Chondrocyte (in vitro differentiated cells): ENCODE results near the gene CTDP1. TPM values are rescaled to one million over a fixed set of nuclear protein-coding genes. Genes with fewer than 3 reads are reported as not detected.

Source experiments
- DNase-seq: peaks from one replicate; pipeline ENCODE4 v3.0.0; 2021; ENCODE audit warnings: mixed read lengths, low spot score
- H3K27ac Mint-ChIP-seq: one replicate; pipeline ENCODE4 v1.8.0; 2021; ENCODE audit warnings: mild to moderate bottlenecking, moderate library complexity, mixed read lengths; ENCODE audit not compliant: unreplicated experiment
- H3K27me3 Mint-ChIP-seq: 2 replicates; pipeline ENCODE4 v1.8.0; 2021; ENCODE audit warnings: low read depth, mixed read lengths
- H3K36me3 Mint-ChIP-seq: 2 replicates; pipeline ENCODE4 v1.8.0; 2021; ENCODE audit warnings: low read depth, mixed read lengths
- H3K4me1 Mint-ChIP-seq: 2 replicates; pipeline ENCODE4 v1.8.0; 2021; ENCODE audit warnings: low read depth, mild to moderate bottlenecking, mixed read lengths
- H3K4me3 Mint-ChIP-seq: one replicate; pipeline ENCODE4 v1.8.0; 2021; ENCODE audit warnings: mild to moderate bottlenecking, moderate library complexity, mixed read lengths; ENCODE audit not compliant: unreplicated experiment
- H3K9me3 Mint-ChIP-seq: 2 replicates; pipeline ENCODE4 v1.8.0; 2021; ENCODE audit warnings: low read depth, mixed read lengths
- CTCF ChIP-seq: fragments of 200-600 bp; sonication (generic); IDR thresholded peaks from 2 replicates; pipeline ENCODE4 v1.5.0; 2021; ENCODE audit warnings: antibody characterized with exemption, mild to moderate bottlenecking, moderate library complexity
- total RNA-seq: library from RNA; stranded (reverse); gene quantifications from 3 replicates; pipeline ENCODE4 v1.2.1, GENCODE V29; 2021

The CTDP1 gene
- total RNA-seq, 1 donor from 2014 or later: 21.0 TPM

GRCh38 chr18:79797518-79798345 lies 118.1 kb downstream of the CTDP1 start, which contains the start of gene KCNG2:
Gene KCNG2, plus strand, starts transcription at chr18:79797938. Its CDS starts 65,730 bp downstream, at chr18:79863668.
- Mint-ChIP-seq H3K9me3 (no peaks in the 10 kb centered on the region), H3K4me3 (peak within 1 kb of the TSS; percentile 68), H3K27ac (no peak within 1 kb of the TSS), H3K4me1 (peaks cover 8% of the 10 kb centered on the region), H3K27me3 (peaks cover 39% of the 10 kb centered on the region), H3K36me3 (peaks cover 3% of the 10 kb centered on the region)
- TF ChIP-seq CTCF: peak; percentile 51
- DNase-seq: peak; percentile 83

GRCh38 chr18:79798346-79798998 lies 118.9 kb downstream of the CTDP1 start:
- Mint-ChIP-seq H3K9me3 (no peaks in the 10 kb centered on the region), H3K36me3 (peaks cover 3% of the 10 kb centered on the region), H3K27ac (no peak overlapping the region), H3K4me1 (peaks cover 8% of the 10 kb centered on the region), H3K4me3 (no peak overlapping the region), H3K27me3 (peaks cover 41% of the 10 kb centered on the region)
- no peak for TF ChIP-seq CTCF
- DNase-seq: peak; percentile 68

- H3K4me3 Mint-ChIP-seq: no peak overlapping the region
- no peak overlapping the region for H3K27ac Mint-ChIP-seq
- H3K36me3 Mint-ChIP-seq: peaks cover 3% of the 10 kb centered on the region
- H3K27me3 Mint-ChIP-seq: peaks cover 41% of the 10 kb centered on the region
- H3K4me1 Mint-ChIP-seq: peaks cover 8% of the 10 kb centered on the region
- no peaks in the 10 kb centered on the region for H3K9me3 Mint-ChIP-seq
- no peak for TF ChIP-seq CTCF
- peak; percentile 64 for DNase-seq
Observed at GRCh38 chr18:79798999-79799370, 119.4 kb downstream of the CTDP1 start.

GRCh38 chr18:79799619-79800370 lies 120.2 kb downstream of the CTDP1 start:
- H3K27ac Mint-ChIP-seq: no peak overlapping the region
- H3K27me3 Mint-ChIP-seq: peaks cover 40% of the 10 kb centered on the region
- H3K4me1 Mint-ChIP-seq: peaks cover 8% of the 10 kb centered on the region
- peak; percentile 91 for DNase-seq
- no peak overlapping the region for H3K4me3 Mint-ChIP-seq
- peaks cover 3% of the 10 kb centered on the region for H3K36me3 Mint-ChIP-seq
- TF ChIP-seq CTCF: no peak
- H3K9me3 Mint-ChIP-seq: no peaks in the 10 kb centered on the region
